ENCODE data around the gene CHAT.

The CHAT gene

GRCh38 chr10:49613882-49614241 is at the start of gene CHAT:
Gene CHAT (plus strand): TSS chr10:49614037. CDS start chr10:49614190, 153 bp downstream.
- DNase-seq = no peak

GRCh38 chr10:49564461-49565009 is 49.3 kb upstream of the CHAT start:
- no peak for DNase-seq

GRCh38 chr10:49567810-49568209 is 46.0 kb upstream of the CHAT start:
- DNase-seq = no peak

GRCh38 chr10:49568235-49568634 is 45.6 kb upstream of the CHAT start:
- no peak for DNase-seq

- no peak for DNase-seq
Observed at GRCh38 chr10:49569031-49569631, 44.7 kb upstream of the CHAT start.

- DNase-seq = no peak
Observed at GRCh38 chr10:49571388-49571787, 42.4 kb upstream of the CHAT start.

GRCh38 chr10:49572594-49573114 is 41.2 kb upstream of the CHAT start:
- DNase-seq = no peak

GRCh38 chr10:49575489-49576072 is 38.3 kb upstream of the CHAT start:
- no peak for DNase-seq

- no peak for DNase-seq
Observed at GRCh38 chr10:49577182-49577925, 36.5 kb upstream of the CHAT start.

- no peak for DNase-seq
Observed at GRCh38 chr10:49578392-49578791, 35.4 kb upstream of the CHAT start.

GRCh38 chr10:49579621-49580020 is 34.2 kb upstream of the CHAT start:
- DNase-seq = no peak

GRCh38 chr10:49585387-49585786 is 28.4 kb upstream of the CHAT start:
- no peak for DNase-seq

GRCh38 chr10:49587981-49588380 is 25.9 kb upstream of the CHAT start:
- DNase-seq = no peak

- DNase-seq = peak; percentile 73
Observed at GRCh38 chr10:49592726-49593563, 20.9 kb upstream of the CHAT start.

- no peak for DNase-seq
Observed at GRCh38 chr10:49593564-49593875, 20.3 kb upstream of the CHAT start.

GRCh38 chr10:49593998-49594397 is 19.8 kb upstream of the CHAT start:
- no peak for DNase-seq

GRCh38 chr10:49594594-49594993 is 19.2 kb upstream of the CHAT start:
- peak; percentile 35 for DNase-seq

GRCh38 chr10:49595003-49595712 is 18.7 kb upstream of the CHAT start:
- no peak for DNase-seq

GRCh38 chr10:49595713-49596492 is 17.9 kb upstream of the CHAT start:
- no peak for DNase-seq

GRCh38 chr10:49596493-49596809 is 17.4 kb upstream of the CHAT start:
- no peak for DNase-seq

- no peak for DNase-seq
Observed at GRCh38 chr10:49596836-49597235, 17.0 kb upstream of the CHAT start.

Data from activated CD4-positive, alpha-beta T cell treated with anti-CD3 and anti-CD28 coated beads for 48 hours (primary cell).